SH-SY5Y (cell line): Measurements from ENCODE around the gene LUM.

ENCODE experiments used
- GATA2 ChIP-seq: IDR thresholded peaks from 2 replicates; pipeline ENCODE4 v1.6.1; 2011; ENCODE audit warnings: mild to moderate bottlenecking, low read depth, low read length
- GATA3 ChIP-seq: IDR thresholded peaks from 2 replicates; pipeline ENCODE4 v1.6.1; 2011; ENCODE audit warnings: low read depth, mild to moderate bottlenecking, low read length, moderate library complexity

- TF ChIP-seq GATA2 (no peak), GATA3 (no peak)
Observed at GRCh38 chr12:91059211-91059610, 52.1 kb downstream of the LUM start.
